Neural cell (in vitro differentiated cells): ENCODE measurements around the gene OR14C36. TPM values are rescaled to one million over a fixed set of nuclear protein-coding genes. Genes with fewer than 3 reads are reported as not detected.
"Not testable (repeated sequence)": the region's sequence is repeated elsewhere in the genome, so short reads cannot be mapped to it uniquely, and the experiment has no call there.

Experiments used
- H2AFZ ChIP-seq: fragments of 200-600, 300-800 bp; sonication (generic), shearing (Covaris generic); 2 replicates; pipeline ENCODE4 v1.6.0; 2014; ENCODE audit warnings: low read depth, mild to moderate bottlenecking, antibody characterized with exemption, low read length, moderate library complexity
- H3F3A ChIP-seq: fragments of 200-600 bp; shearing (Covaris generic); 2 replicates; pipeline ENCODE4 v1.6.1; 2016; ENCODE audit warnings: mild to moderate bottlenecking, moderate library complexity, mixed read lengths, antibody characterized with exemption, low read length; ENCODE audit not compliant: insufficient read depth, poor library complexity, severe bottlenecking
- H3K27ac ChIP-seq: fragments of 200-600, 300-800 bp; sonication (generic), shearing (Covaris generic); 2 replicates; pipeline ENCODE4 v1.5.1; 2014; ENCODE audit warnings: mild to moderate bottlenecking, low read length, moderate library complexity
- H3K27me3 ChIP-seq: fragments of 300-800, 200-600 bp; sonication (generic), shearing (Covaris generic); 2 replicates; pipeline ENCODE4 v1.6.0; 2014; ENCODE audit warnings: mild to moderate bottlenecking, low read depth, low read length, moderate library complexity; ENCODE audit not compliant: insufficient read depth
- H3K36me3 ChIP-seq: fragments of 300-800, 200-600 bp; sonication (generic), shearing (Covaris generic); 2 replicates; pipeline ENCODE4 v1.5.1; 2014; ENCODE audit warnings: mild to moderate bottlenecking, antibody characterized with exemption, low read length, moderate library complexity; ENCODE audit not compliant: insufficient read depth
- H3K4me2 ChIP-seq: fragments of 300-800, 200-600 bp; sonication (generic), shearing (Covaris generic); 2 replicates; pipeline ENCODE4 v1.6.0; 2014; ENCODE audit warnings: mild to moderate bottlenecking, low read length
- H3K4me3 ChIP-seq: fragments of 300-800, 200-600 bp; sonication (generic), shearing (Covaris generic); 2 replicates; pipeline ENCODE4 v1.5.1; 2014; ENCODE audit warnings: mild to moderate bottlenecking, low read length, moderate library complexity
- H3K79me2 ChIP-seq: fragments of 200-600 bp; shearing (Covaris generic); replicated peaks from 2 replicates; pipeline ENCODE4 v1.6.0; 2014; ENCODE audit warnings: mild to moderate bottlenecking, low read length, moderate library complexity; ENCODE audit not compliant: insufficient read depth
- H3K9ac ChIP-seq: fragments of 300-800, 200-600 bp; sonication (generic), shearing (Covaris generic); 2 replicates; pipeline ENCODE4 v1.6.1; 2016; ENCODE audit warnings: mild to moderate bottlenecking, low read length, mixed read lengths
- H3K9me2 ChIP-seq: fragments of 200-600 bp; shearing (Covaris generic); 2 replicates; pipeline ENCODE4 v1.6.1; 2016; ENCODE audit warnings: mild to moderate bottlenecking, low read length, mixed read lengths; ENCODE audit not compliant: insufficient read depth
- H3K9me3 ChIP-seq: fragments of 200-600, 300-800 bp; sonication (generic), shearing (Covaris generic); 2 replicates; pipeline ENCODE4 v1.6.1; 2016; ENCODE audit warnings: mild to moderate bottlenecking, mixed run types, low read length, moderate library complexity, mixed read lengths
- H4K20me1 ChIP-seq: fragments of 200-600 bp; shearing (Covaris generic); 2 replicates; pipeline ENCODE4 v1.6.1; 2016; ENCODE audit warnings: mild to moderate bottlenecking, mixed run types; ENCODE audit not compliant: insufficient read depth
- EP300 ChIP-seq: fragments of 450-650 bp; conservative IDR thresholded peaks from 2 replicates; pipeline ENCODE4 v1.6.1; 2014; ENCODE audit warnings: antibody characterized with exemption, mild to moderate bottlenecking, moderate library complexity; ENCODE audit not compliant: poor library complexity, severe bottlenecking
- EZH2 ChIP-seq: fragments of 200-600, 300-800 bp; shearing (Covaris generic), sonication (generic); IDR thresholded peaks from 2 replicates; pipeline ENCODE4 v1.6.1; 2014; ENCODE audit warnings: antibody characterized with exemption, low read length, borderline replicate concordance, mild to moderate bottlenecking; ENCODE audit not compliant: insufficient read depth, poor library complexity, severe bottlenecking
- MXI1 ChIP-seq: fragments of 450-650 bp; conservative IDR thresholded peaks from 2 replicates; pipeline ENCODE4 v1.6.1; 2014; ENCODE audit warnings: antibody characterized with exemption, mild to moderate bottlenecking; ENCODE audit not compliant: poor library complexity, severe bottlenecking
- POLR2AphosphoS5 ChIP-seq: IDR thresholded peaks from 2 replicates; pipeline ENCODE4 v1.6.1; 2012
- RAD21 ChIP-seq: fragments of 450-650 bp; conservative IDR thresholded peaks from 2 replicates; pipeline ENCODE4 v1.6.1; 2014; ENCODE audit warnings: antibody characterized with exemption, mild to moderate bottlenecking, moderate library complexity
- SMC3 ChIP-seq: fragments of 450-650 bp; conservative IDR thresholded peaks from 2 replicates; pipeline ENCODE4 v1.6.1; 2014; ENCODE audit warnings: antibody characterized with exemption, mild to moderate bottlenecking, moderate library complexity; ENCODE audit not compliant: poor library complexity
- TAF1 ChIP-seq: IDR thresholded peaks from 2 replicates; pipeline ENCODE4 v1.6.1; 2012; ENCODE audit warnings: low read depth
- polyA plus RNA-seq: library from polyadenylated mRNA; depleted of rRNA; stranded (reverse); fragments of >200 nt; gene quantifications from 2 replicates; pipeline ENCODE4 v1.2.3, GENCODE V29; 2014
- TF ChIP-seq, protein P1 (sequence below): fragments of 450-650 bp; IDR thresholded peaks from 2 replicates; pipeline ENCODE4 v1.5.1; 2014; ENCODE audit warnings: antibody characterized with exemption, mild to moderate bottlenecking, moderate library complexity; ENCODE audit not compliant: poor library complexity, severe bottlenecking
- TF ChIP-seq, protein P2 (sequence below): IDR thresholded peaks from 2 replicates; pipeline ENCODE4 v1.6.1; 2012; ENCODE audit warnings: borderline replicate concordance

The OR14C36 gene
- polyA plus RNA-seq, 1 donor from 2014 or later, result not detected

DNA sequence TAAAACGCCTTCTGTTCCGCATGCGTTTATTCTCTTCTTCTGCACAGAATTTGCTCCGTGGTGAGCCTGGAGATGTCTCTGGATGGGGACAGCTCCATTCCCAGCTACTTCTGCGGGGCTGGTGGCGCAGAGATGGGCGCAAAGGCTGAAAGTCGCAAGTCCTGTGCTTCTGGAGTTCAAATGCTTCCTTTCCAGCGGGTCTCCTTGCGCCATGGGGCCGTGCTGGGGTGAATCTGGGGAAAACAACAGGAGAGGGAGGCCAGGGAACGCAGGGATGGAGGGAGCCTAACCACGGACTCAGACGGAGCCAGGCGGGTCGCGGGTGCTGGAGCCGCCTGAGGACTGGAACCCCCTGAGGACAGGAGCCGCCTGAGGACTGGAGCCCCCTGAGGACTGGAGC, 42.5 kb upstream of the OR14C36 start:
- H4K20me1 ChIP-seq, result no peaks in the 10 kb centered on the region
- H3K9ac ChIP-seq, result no peak overlapping the region
- no peaks in the 10 kb centered on the region for H3F3A ChIP-seq
- H3K79me2 ChIP-seq, result no peaks in the 10 kb centered on the region
- no peaks in the 10 kb centered on the region for H3K36me3 ChIP-seq
- no peaks in the 10 kb centered on the region for H3K27me3 ChIP-seq
- TF ChIP-seq, protein P1, sequence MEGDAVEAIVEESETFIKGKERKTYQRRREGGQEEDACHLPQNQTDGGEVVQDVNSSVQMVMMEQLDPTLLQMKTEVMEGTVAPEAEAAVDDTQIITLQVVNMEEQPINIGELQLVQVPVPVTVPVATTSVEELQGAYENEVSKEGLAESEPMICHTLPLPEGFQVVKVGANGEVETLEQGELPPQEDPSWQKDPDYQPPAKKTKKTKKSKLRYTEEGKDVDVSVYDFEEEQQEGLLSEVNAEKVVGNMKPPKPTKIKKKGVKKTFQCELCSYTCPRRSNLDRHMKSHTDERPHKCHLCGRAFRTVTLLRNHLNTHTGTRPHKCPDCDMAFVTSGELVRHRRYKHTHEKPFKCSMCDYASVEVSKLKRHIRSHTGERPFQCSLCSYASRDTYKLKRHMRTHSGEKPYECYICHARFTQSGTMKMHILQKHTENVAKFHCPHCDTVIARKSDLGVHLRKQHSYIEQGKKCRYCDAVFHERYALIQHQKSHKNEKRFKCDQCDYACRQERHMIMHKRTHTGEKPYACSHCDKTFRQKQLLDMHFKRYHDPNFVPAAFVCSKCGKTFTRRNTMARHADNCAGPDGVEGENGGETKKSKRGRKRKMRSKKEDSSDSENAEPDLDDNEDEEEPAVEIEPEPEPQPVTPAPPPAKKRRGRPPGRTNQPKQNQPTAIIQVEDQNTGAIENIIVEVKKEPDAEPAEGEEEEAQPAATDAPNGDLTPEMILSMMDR, result no peak
- no peak for TF ChIP-seq TAF1
- TF ChIP-seq EZH2, result no peak
- no peak for TF ChIP-seq RAD21
- no peak for TF ChIP-seq SMC3
- TF ChIP-seq, protein P2, sequence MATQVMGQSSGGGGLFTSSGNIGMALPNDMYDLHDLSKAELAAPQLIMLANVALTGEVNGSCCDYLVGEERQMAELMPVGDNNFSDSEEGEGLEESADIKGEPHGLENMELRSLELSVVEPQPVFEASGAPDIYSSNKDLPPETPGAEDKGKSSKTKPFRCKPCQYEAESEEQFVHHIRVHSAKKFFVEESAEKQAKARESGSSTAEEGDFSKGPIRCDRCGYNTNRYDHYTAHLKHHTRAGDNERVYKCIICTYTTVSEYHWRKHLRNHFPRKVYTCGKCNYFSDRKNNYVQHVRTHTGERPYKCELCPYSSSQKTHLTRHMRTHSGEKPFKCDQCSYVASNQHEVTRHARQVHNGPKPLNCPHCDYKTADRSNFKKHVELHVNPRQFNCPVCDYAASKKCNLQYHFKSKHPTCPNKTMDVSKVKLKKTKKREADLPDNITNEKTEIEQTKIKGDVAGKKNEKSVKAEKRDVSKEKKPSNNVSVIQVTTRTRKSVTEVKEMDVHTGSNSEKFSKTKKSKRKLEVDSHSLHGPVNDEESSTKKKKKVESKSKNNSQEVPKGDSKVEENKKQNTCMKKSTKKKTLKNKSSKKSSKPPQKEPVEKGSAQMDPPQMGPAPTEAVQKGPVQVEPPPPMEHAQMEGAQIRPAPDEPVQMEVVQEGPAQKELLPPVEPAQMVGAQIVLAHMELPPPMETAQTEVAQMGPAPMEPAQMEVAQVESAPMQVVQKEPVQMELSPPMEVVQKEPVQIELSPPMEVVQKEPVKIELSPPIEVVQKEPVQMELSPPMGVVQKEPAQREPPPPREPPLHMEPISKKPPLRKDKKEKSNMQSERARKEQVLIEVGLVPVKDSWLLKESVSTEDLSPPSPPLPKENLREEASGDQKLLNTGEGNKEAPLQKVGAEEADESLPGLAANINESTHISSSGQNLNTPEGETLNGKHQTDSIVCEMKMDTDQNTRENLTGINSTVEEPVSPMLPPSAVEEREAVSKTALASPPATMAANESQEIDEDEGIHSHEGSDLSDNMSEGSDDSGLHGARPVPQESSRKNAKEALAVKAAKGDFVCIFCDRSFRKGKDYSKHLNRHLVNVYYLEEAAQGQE, result no peak
- TF ChIP-seq MXI1, result no peak
- no peak for TF ChIP-seq POLR2AphosphoS5
- TF ChIP-seq EP300, result no peak
- no peaks in the 10 kb centered on the region for H3K9me2 ChIP-seq
- no peak overlapping the region for H2AFZ ChIP-seq
- no peak overlapping the region for H3K4me3 ChIP-seq
- H3K9me3 ChIP-seq, result peaks cover 4% of the 10 kb centered on the region
- no peak overlapping the region for H3K4me2 ChIP-seq
- H3K27ac ChIP-seq, result no peak overlapping the region

DNA sequence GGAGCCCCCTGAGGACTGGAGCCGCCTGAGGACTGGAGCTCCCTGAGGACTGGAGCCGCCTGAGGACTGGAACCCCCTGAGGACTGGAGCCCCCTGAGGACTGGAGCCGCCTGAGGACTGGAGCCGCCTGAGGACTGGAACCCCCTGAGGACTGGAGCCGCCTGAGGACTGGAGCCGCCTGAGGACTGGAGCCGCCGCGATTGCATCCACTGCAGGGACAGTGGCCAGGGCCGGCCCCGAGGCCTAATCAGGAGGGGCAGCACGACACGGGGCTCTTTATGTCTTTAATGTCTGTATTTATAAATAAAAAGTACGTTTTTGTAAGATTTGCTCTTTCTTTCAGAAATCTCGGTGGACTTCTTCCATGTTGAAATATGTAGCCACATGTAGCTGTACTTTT, 41.8 kb upstream of the OR14C36 start:
- H3K9ac ChIP-seq, H3K27me3 ChIP-seq, H3F3A ChIP-seq, H3K27ac ChIP-seq, H2AFZ ChIP-seq, H3K36me3 ChIP-seq, H3K9me2 ChIP-seq, H3K4me2 ChIP-seq, H3K9me3 ChIP-seq, H3K4me3 ChIP-seq, H4K20me1 ChIP-seq, H3K79me2 ChIP-seq: not testable (repeated sequence)

DNA sequence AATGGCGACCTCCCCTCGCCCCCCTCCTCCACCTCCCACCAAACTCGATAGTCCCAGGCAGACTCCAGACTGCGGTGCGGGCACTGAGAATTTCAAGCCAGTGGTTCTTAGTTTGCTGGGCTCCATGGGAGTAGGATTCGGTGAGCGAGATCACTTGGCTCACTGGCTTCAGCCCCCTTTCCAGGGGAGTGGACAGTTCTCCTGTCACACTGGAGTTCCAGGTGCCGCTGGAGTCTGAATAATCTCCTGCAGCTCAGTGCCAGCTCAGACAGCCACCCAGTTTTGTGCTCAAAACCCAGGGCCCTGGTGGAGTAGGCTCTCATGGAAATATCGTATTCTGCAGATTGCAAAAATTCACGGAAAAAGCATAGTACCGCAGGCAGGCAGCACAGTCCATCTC, 31.8 kb upstream of the OR14C36 start:
- Histone ChIP-seq H3K27me3 (no peaks in the 10 kb centered on the region), H3K79me2 (no peaks in the 10 kb centered on the region), H3K4me3 (no peak overlapping the region), H3K9me3 (peaks cover 5% of the 10 kb centered on the region), H3K36me3 (no peaks in the 10 kb centered on the region), H3K4me2 (no peak overlapping the region), H2AFZ (no peak overlapping the region), H3K9me2 (no peaks in the 10 kb centered on the region), H3F3A (no peaks in the 10 kb centered on the region), H4K20me1 (no peaks in the 10 kb centered on the region), H3K9ac (no peak overlapping the region), H3K27ac (no peak overlapping the region)
- TF ChIP-seq POLR2AphosphoS5 (no peak), EP300 (no peak), RAD21 (no peak), MXI1 (no peak), EZH2 (no peak), TAF1 (no peak)
- TF ChIP-seq, protein P1, result no peak
